Right renal cortex interstitium (tissue), 3 donors: ENCODE data around the gene TAF4. TPM values are rescaled to one million over a fixed set of nuclear protein-coding genes. Genes with fewer than 3 reads are reported as not detected.

Experiments used
- DNase-seq, 3 donors: peaks; one replicate each; pipeline ENCODE4 v3.0.0-alpha.2; 2013; ENCODE audit warnings: low read depth in 3 of 3, low spot score in 2 of 3
- polyA plus RNA-seq, 3 donors: library from polyadenylated mRNA; unstranded; fragments of 120-200 nt; gene quantifications; one replicate each; pipeline ENCODE4 v1.2.1, GENCODE V29; 2013; ENCODE audit not compliant: insufficient read length in 3 of 3

The TAF4 gene
- polyA plus RNA-seq, 3 donors: 14.1 to 16.1 (median 14.8) TPM

GRCh38 chr20:61924858-61925554 is 140.7 kb downstream of the TAF4 start:
- no peak for DNase-seq

Other genes with a start within 250 kb of the TAF4 start
- 10 to 100 TPM; 50.2 to 52.9 (median 50.5) TPM for gene LSM14B, start 56.6 kb upstream of the TAF4 start, polyA plus RNA-seq
- gene PSMA7, start 77.5 kb upstream of the TAF4 start, polyA plus RNA-seq: 100 to 1,000 TPM; 169 to 200 (median 192) TPM
- 10 to 100 TPM; 16.3 to 19.0 (median 18.0) TPM for gene SS18L1, start 77.9 kb upstream of the TAF4 start, polyA plus RNA-seq
- gene MTG2, start 117.1 kb upstream of the TAF4 start, polyA plus RNA-seq: 10 to 100 TPM; 26.3 to 35.4 (median 28.2) TPM
- under 1 TPM in 1 of 3 donors, not detected in 2; 0.04 TPM for gene HRH3, start 154.4 kb upstream of the TAF4 start, polyA plus RNA-seq
- gene OSBPL2, start 172.6 kb upstream of the TAF4 start, polyA plus RNA-seq: 10 to 100 TPM; 27.8 to 31.3 (median 30.4) TPM
- 10 to 100 TPM; 38.7 to 47.7 (median 44.9) TPM for gene ADRM1, start 237.1 kb upstream of the TAF4 start, polyA plus RNA-seq